GM18502 (cell line): ENCODE measurements around the gene BOK.
"Not testable (repeated sequence)": the region's sequence is repeated elsewhere in the genome, so short reads cannot be mapped to it uniquely, and the experiment has no call there.

Experiments
- ATAC-seq: cut with Tn5 transposase; IDR thresholded peaks from one replicate; pipeline ENCODE4 v1.9.1; 2021; ENCODE audit warnings: mild to moderate bottlenecking; ENCODE audit not compliant: unreplicated experiment, poor library complexity

Gene BOK

DNA sequence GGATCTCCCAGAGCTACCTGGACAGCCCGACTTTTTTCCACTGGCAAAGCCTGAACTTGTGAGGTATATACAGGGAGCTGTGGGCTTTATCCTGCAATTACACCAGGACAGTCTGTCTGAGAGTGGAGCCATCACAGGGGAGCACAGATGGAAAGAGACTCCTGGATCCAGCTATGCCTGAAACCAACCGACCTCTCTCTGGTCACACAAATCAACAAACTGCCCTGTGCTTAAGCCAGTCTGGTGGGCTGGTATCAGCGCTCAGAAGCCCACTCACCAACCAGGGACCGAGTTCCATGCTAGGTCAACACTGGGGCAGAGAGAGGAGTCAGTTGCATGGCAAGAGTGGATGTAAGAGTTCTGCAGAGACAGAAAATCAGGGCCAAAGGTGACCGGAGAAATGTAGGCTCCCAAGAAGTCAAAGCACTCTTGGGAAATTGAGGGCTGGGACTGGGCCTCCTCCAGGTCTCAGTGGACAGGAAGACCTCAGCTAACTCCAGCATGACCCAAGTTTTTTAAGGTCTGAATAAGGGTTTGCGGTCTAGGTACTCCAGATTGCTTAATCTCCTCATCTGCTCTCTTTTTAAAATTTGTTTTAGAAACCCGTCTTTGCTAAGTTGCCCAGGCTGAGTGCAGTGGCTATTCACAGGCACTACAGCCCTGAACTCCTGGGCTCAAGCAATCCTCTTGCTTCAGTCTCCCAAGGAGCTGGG is 3.8 kb upstream of the BOK start:
- ATAC-seq, result no peak

GRCh38 chr2:241555711-241556110 is 2.8 kb upstream of the BOK start:
- no peak for ATAC-seq

DNA sequence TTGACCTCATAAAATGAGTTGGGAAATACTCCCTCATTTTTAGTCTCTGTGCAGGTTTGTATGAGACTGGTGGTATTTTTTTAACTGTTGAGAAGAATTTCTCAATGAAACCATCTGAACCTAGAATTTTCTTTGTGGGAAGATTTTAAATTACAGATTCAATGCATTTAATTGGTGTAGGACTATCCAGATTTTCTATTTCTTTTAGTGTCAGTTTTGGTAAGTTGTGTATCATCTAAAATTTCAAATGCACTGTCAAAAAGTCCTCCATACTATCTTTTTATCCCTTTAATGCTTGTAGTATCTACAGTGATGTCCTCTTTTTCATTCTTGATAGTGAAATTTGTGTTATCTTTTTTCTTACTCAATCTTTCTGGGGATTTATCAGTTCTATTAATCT is 1.8 kb upstream of the BOK start:
- no peak for ATAC-seq

- ATAC-seq, result no peak
Measured at GRCh38 chr2:241559323-241560161, 997 bp downstream of the BOK start.

GRCh38 chr2:241560162-241560882 is 1.8 kb downstream of the BOK start:
- ATAC-seq, result no peak

GRCh38 chr2:241560883-241561474 is 2.4 kb downstream of the BOK start:
- ATAC-seq, result no peak

DNA sequence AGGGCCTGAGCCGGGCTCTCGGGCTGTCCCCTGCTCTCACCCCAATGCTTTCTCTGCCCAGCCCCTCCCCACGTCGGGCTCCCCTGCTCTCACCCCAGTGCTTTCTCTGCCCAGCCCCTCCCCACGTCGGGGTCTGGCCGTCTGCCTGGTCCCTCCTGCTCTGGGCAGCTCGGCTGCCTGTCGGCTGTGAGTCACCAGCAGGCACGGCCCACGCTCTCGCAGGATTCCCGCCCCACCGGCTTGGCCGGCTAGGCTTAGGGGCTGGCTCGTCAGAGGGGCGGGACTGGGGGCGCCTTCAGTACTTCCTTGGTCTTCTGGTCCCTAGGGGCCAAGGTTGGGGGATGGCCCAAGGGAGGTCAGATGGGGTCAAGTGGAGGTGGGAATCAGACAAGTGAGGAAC is 3.3 kb downstream of the BOK start:
- ATAC-seq, result no peak

DNA sequence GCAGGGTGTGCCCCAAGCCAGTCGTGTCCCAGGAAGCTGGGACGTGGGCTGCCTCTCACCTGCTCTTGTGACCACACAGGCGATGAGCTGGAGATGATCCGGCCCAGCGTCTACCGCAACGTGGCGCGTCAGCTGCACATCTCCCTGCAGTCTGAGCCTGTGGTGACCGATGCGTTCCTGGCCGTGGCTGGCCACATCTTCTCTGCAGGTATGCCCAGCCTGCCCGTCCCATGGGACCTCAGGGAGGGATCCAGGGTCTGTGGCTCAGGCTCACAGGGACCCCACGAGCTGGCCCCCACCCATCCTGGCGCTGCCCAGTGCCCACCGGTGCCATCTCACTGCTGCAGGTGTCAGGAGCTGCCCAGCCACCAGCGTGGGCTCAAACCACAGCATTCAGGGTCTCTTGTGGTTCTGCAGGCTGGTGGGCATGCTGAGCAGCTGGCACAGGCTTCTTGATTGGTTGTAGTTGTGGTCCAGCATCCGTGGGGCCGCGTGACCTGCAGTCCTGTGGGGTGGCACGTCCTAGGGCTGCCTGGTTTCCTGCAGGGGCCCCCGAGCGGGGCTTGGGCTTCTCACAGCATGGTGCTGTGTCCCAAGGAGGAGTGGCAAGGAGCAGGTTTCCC is 3.8 kb downstream of the BOK start:
- ATAC-seq, result no peak

DNA sequence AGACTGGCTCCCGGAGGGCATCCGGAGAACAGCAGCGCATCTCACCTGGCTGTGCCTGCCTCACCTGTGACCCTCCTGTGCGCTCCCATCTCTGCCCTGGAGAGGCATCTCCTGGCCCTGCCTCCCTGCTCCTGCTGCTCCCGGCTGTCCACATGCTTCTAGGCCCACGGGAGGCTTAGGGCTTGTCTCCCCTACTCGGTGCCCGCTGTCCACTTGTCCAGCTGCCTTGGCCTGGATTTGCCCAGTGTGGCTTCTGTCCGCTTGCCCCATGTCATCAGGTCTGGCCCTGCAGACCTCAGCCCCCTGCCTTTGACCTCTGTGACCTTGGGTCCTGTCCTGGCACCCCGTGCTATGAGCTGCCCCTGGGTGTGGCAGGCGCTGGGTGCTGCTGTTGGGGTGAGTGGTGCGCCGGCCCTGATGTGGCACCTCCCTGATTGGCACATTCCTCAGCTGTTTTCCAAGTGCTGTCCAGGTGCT is 4.5 kb downstream of the BOK start:
- no peak for ATAC-seq

GRCh38 chr2:241563571-241563980 is 5.0 kb downstream of the BOK start:
- ATAC-seq, result no peak

GRCh38 chr2:241563981-241564595 is 5.5 kb downstream of the BOK start:
- ATAC-seq, result no peak

- ATAC-seq, result no peak
Measured at GRCh38 chr2:241564596-241565410, 6.3 kb downstream of the BOK start.

GRCh38 chr2:241565411-241565810 is 6.9 kb downstream of the BOK start:
- ATAC-seq, result no peak

DNA sequence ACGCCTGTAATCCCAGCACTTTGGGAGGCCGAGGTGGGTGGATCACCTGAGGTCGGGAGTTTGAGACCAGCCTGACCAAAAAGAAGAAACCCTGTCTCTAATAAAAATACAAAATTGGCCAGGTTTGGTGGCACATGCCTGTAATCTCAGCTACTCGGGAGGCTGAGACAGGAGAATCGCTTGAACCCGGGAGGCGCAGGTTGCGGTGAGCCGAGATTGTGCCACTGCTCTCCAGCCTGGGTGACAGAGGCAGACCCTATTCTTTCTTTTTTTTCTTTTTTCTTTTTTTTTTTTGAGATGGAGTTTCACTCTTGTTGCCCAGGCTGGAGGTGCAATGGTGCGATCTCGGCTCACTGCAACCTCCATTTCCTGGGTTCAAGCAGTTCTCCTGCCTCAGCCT is 7.5 kb downstream of the BOK start:
- ATAC-seq, result not testable (repeated sequence)

DNA sequence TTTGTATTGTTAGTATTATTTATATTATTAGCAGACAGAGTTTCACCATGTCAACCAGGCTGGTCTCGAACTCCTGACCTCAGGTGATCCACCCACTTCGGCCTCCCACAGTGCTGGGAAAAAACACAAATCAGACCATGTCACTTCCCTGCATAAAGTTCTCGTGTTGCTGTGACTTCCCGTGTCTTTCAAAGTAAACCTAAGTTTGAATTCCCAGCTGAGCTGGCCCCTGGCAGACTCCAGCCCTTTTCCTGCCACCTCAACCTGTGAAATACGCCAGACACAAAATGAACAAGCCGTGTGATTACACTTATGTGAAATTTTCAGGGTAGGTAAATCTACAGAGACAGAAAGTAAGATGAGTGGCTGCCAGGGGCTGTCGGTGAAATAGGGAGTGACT is 7.9 kb downstream of the BOK start:
- ATAC-seq, result no peak

- not testable (repeated sequence) for ATAC-seq
Measured at GRCh38 chr2:241567266-241567665, 8.7 kb downstream of the BOK start.

- no peak for ATAC-seq
Measured at GRCh38 chr2:241567776-241568175, 9.2 kb downstream of the BOK start.

- ATAC-seq, result no peak
Measured at GRCh38 chr2:241568726-241569125, 10.2 kb downstream of the BOK start.

DNA sequence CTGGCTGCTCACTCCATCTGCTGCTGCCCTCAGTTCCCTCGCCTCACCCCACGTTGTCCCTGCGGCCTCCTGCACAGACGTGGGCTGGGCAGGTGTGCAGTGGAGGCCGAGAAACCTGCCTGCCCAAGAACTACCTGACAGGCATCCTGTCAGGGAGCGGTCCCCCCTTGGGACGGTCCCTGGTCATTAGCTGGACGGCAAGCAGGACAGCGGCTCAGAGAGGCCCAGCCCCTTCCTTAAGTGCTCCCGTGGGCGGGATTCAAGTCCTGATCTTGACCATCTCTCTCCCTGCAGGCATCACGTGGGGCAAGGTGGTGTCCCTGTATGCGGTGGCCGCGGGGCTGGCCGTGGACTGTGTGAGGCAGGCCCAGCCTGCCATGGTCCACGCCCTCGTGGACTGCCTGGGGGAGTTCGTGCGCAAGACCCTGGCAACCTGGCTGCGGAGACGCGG is 11.3 kb downstream of the BOK start:
- no peak for ATAC-seq
